Uterus (tissue), 4 donors: ENCODE results near the gene RABGAP1L. TPM values are rescaled to one million over a fixed set of nuclear protein-coding genes. Genes with fewer than 3 reads are reported as not detected.
A peak's percentile ranks its signal among the peaks of the same experiment; 100 is the strongest.

Source experiments
- DNase-seq, 2 donors: peaks; one replicate each; pipeline ENCODE4 v3.0.0-alpha.2; 2019 to 2020
- H3K27ac ChIP-seq, 2 donors: fragments of 200-600 bp; sonication (generic); 1 replicate in 1 of 2; 2 replicates in 1 of 2; pipeline ENCODE4 v1.5.1; 2016 to 2018
- H3K27me3 ChIP-seq, 2 donors: fragments of 200-600 bp; sonication (generic); one replicate each; pipeline ENCODE4 v1.5.1; 2018 to 2019; ENCODE audit warnings: control low read depth in 1 of 2
- H3K36me3 ChIP-seq, 2 donors: fragments of 200-600 bp; sonication (generic); one replicate each; pipeline ENCODE4 v1.5.1; 2019; ENCODE audit warnings: control low read depth in 1 of 2
- H3K4me1 ChIP-seq, 2 donors: fragments of 200-600 bp; sonication (generic); one replicate each; pipeline ENCODE4 v1.5.1; 2018 to 2019; ENCODE audit warnings: control low read depth in 1 of 2
- H3K4me3 ChIP-seq, 2 donors: fragments of 200-600 bp; sonication (generic); 1 replicate in 1 of 2; 2 replicates in 1 of 2; pipeline ENCODE4 v1.5.1; 2018 to 2019; ENCODE audit warnings: mild to moderate bottlenecking in 1 of 2
- H3K9me3 ChIP-seq, 2 donors: fragments of 200-600 bp; sonication (generic); one replicate each; pipeline ENCODE4 v1.5.1; 2019; ENCODE audit warnings: control low read depth in 1 of 2
- POLR2A ChIP-seq, 2 donors: fragments of 450-650 bp; IDR thresholded peaks; one replicate each; pipeline ENCODE4 v1.6.1; 2016; ENCODE audit warnings: antibody characterized with exemption in 2 of 2, mild to moderate bottlenecking in 1 of 2, moderate library complexity in 1 of 2
- intact Hi-C: fragments of 100-400 bp; cut with DNase I; formaldehyde crosslinking; loops from one replicate; pipeline ENCODE4 v1.15.1; 2023; ENCODE audit warnings: low total_unique reads
- total RNA-seq, 4 donors: library from RNA; depleted of rRNA in 3 of 4; stranded (reverse); fragments of >200 nt in 3 of 4; gene quantifications; one replicate each; pipeline versions ENCODE4 v1.1.0 to v1.2.4, GENCODE V29; 2014 to 2023
- TF ChIP-seq, protein P1 (sequence below), 4 experiments: fragments of 200-600 bp in 2 of 4; fragments of 450-650 bp in 2 of 4; sonication (generic) in 2 of 4; IDR thresholded peaks; one replicate each; pipeline ENCODE4 v1.5.1; 2016 to 2019; ENCODE audit warnings: antibody characterized with exemption in 4 of 4, mild to moderate bottlenecking in 2 of 4, moderate library complexity in 1 of 4
- donor health status: DM: yes; HTN: yes; CAD: no.

Gene RABGAP1L
- total RNA-seq, 4 donors from 2014 or later = 19.1 to 93.7 (median 35.1) TPM

DNA sequence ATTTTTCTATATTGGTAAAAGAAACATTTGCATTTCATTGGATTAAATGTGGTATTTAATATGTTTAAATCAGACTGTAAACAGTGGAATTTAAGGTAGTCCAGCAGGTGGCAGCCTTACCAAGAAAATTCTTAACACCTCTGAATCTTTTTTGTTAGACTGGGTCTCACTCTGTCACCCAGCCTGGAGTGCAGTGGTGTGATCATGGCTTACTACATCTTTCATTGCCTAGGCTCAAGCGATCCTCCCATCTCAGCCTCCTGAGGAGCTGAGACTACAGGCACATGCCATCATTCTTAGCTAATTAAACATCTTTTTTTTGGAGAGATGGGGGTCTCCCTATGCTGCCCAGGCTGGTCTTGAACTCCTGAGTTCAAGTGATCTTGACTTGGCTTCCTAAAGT lies 98.8 kb downstream of the RABGAP1L start:
- H3K36me3 ChIP-seq = no peaks in the 10 kb centered on the region
- no peaks in the 10 kb centered on the region for H3K9me3 ChIP-seq
- H3K4me1 ChIP-seq = no peaks in the 10 kb centered on the region
- TF ChIP-seq POLR2A (IDR thresholded peaks at IDR 0.05) = no peak
- TF ChIP-seq, protein P1, sequence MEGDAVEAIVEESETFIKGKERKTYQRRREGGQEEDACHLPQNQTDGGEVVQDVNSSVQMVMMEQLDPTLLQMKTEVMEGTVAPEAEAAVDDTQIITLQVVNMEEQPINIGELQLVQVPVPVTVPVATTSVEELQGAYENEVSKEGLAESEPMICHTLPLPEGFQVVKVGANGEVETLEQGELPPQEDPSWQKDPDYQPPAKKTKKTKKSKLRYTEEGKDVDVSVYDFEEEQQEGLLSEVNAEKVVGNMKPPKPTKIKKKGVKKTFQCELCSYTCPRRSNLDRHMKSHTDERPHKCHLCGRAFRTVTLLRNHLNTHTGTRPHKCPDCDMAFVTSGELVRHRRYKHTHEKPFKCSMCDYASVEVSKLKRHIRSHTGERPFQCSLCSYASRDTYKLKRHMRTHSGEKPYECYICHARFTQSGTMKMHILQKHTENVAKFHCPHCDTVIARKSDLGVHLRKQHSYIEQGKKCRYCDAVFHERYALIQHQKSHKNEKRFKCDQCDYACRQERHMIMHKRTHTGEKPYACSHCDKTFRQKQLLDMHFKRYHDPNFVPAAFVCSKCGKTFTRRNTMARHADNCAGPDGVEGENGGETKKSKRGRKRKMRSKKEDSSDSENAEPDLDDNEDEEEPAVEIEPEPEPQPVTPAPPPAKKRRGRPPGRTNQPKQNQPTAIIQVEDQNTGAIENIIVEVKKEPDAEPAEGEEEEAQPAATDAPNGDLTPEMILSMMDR (IDR thresholded peaks at IDR 0.05) = peak; percentile 26 to 44 (median 39)
- no peak for DNase-seq
- no peaks in the 10 kb centered on the region for H3K27me3 ChIP-seq
- no peak overlapping the region for H3K27ac ChIP-seq
- H3K4me3 ChIP-seq = no peak overlapping the region
- intact Hi-C loops = no loop called here

GRCh38 chr1:174262349-174263241 lies 103.3 kb downstream of the RABGAP1L start:
- H3K4me1 ChIP-seq = no peaks in the 10 kb centered on the region
- no peaks in the 10 kb centered on the region for H3K9me3 ChIP-seq
- no peak for DNase-seq
- intact Hi-C loops = no loop called here
- no peak overlapping the region for H3K4me3 ChIP-seq
- no peak overlapping the region for H3K27ac ChIP-seq
- H3K27me3 ChIP-seq = no peaks in the 10 kb centered on the region
- no peaks in the 10 kb centered on the region for H3K36me3 ChIP-seq
- TF ChIP-seq POLR2A (IDR thresholded peaks at IDR 0.05) = no peak
- TF ChIP-seq, protein P1 (IDR thresholded peaks at IDR 0.05) = peak; percentile 32 to 58 (median 38)

DNA sequence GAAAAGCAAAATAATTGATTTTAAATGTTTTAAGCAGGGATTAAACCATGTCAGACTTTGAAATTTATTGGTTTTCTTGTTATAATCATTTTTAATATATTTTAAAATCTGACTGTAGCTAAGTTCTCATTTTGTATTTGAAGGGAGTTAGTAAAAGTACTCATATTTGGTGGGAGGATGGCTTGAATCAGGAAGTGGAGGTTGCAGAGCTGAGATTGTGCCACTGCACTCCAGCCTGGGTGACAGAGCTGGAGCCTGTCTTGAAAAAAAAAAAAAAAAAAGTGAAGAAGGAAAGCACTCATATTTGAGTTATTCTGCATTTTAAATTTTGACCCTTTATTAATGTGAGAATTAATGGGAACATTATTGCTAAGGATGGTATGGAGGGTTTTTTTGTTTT lies 106.0 kb downstream of the RABGAP1L start:
- Histone ChIP-seq H3K4me1 (no peaks in the 10 kb centered on the region), H3K27me3 (no peaks in the 10 kb centered on the region), H3K4me3 (no peak overlapping the region), H3K36me3 (no peaks in the 10 kb centered on the region), H3K27ac (no peak overlapping the region), H3K9me3 (no peaks in the 10 kb centered on the region)
- intact Hi-C loops = no loop called here
- no peak for TF ChIP-seq POLR2A (IDR thresholded peaks at IDR 0.05)
- TF ChIP-seq, protein P1 (IDR thresholded peaks at IDR 0.05) = no peak
- DNase-seq = no peak

DNA sequence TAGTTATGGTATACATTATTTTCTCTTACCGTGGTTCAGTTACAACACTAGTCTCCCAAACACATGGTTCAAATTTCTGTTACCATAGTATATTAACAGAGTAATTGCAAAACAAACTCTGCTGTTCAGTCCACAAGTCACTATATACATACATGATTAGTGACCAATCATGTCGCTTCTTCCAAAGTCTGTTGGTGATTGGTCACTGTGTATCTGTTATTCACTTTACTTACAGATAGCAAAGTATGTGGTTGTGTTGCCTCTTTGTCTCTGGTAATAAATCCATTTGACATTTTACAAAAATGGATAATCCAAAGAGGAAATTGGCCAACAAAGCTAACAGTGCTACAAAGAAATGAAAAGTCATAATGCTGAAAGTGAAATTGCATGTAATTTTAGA lies 107.2 kb downstream of the RABGAP1L start:
- no peaks in the 10 kb centered on the region for H3K4me1 ChIP-seq
- intact Hi-C loops = no loop called here

More for the DNA sequence above, 107.2 kb downstream of the RABGAP1L start:
- TF ChIP-seq, protein P1 (IDR thresholded peaks at IDR 0.05) = no peak
- TF ChIP-seq POLR2A (IDR thresholded peaks at IDR 0.05) = no peak
- H3K27me3 ChIP-seq = no peaks in the 10 kb centered on the region
- H3K36me3 ChIP-seq = no peaks in the 10 kb centered on the region
- no peak for DNase-seq
- H3K9me3 ChIP-seq = no peaks in the 10 kb centered on the region
- no peak overlapping the region for H3K4me3 ChIP-seq
- no peak overlapping the region for H3K27ac ChIP-seq
